HG03520 (cell line): Measurements from ENCODE around the gene LHFPL2.

ENCODE experiments used
- ATAC-seq: cut with Tn5 transposase; IDR thresholded peaks from one replicate; pipeline ENCODE4 v1.9.1; 2021; ENCODE audit warnings: mild to moderate bottlenecking, moderate library complexity; ENCODE audit not compliant: unreplicated experiment

The LHFPL2 gene

GRCh38 chr5:78527054-78527859 lies 121.3 kb downstream of the LHFPL2 start:
- no peak for ATAC-seq

GRCh38 chr5:78526049-78526525 lies 122.5 kb downstream of the LHFPL2 start:
- ATAC-seq: no peak

GRCh38 chr5:78523314-78524193 lies 125.0 kb downstream of the LHFPL2 start:
- no peak for ATAC-seq

GRCh38 chr5:78522476-78523260 lies 125.9 kb downstream of the LHFPL2 start:
- ATAC-seq: no peak

GRCh38 chr5:78521455-78521854 lies 127.1 kb downstream of the LHFPL2 start:
- ATAC-seq: no peak

- ATAC-seq: no peak
Measured at GRCh38 chr5:78519198-78519941, 129.2 kb downstream of the LHFPL2 start.

- no peak for ATAC-seq
Measured at GRCh38 chr5:78518365-78519197, 130.0 kb downstream of the LHFPL2 start.

- no peak for ATAC-seq
Measured at GRCh38 chr5:78515670-78516069, 132.9 kb downstream of the LHFPL2 start.

- ATAC-seq: no peak
Measured at GRCh38 chr5:78514427-78515330, 133.9 kb downstream of the LHFPL2 start.

GRCh38 chr5:78513441-78513840 lies 135.1 kb downstream of the LHFPL2 start:
- ATAC-seq: no peak

GRCh38 chr5:78512435-78512834 lies 136.1 kb downstream of the LHFPL2 start:
- ATAC-seq: no peak

- ATAC-seq: no peak
Measured at GRCh38 chr5:78511121-78511906, 137.3 kb downstream of the LHFPL2 start.

- ATAC-seq: peak; percentile 63
Measured at GRCh38 chr5:78509884-78510769, 138.4 kb downstream of the LHFPL2 start.

GRCh38 chr5:78509145-78509865 lies 139.3 kb downstream of the LHFPL2 start:
- no peak for ATAC-seq

GRCh38 chr5:78508186-78508765 lies 140.3 kb downstream of the LHFPL2 start:
- no peak for ATAC-seq

GRCh38 chr5:78507531-78507930 lies 141.0 kb downstream of the LHFPL2 start:
- ATAC-seq: no peak
